KMS-11 (cell line): ENCODE measurements around the gene ABCA8.

Experiments
- H2AFZ ChIP-seq: fragments of 200-600 bp; sonication (generic); 2 replicates; pipeline ENCODE4 v1.6.1; 2016; ENCODE audit warnings: antibody characterized with exemption, mixed run types, low read depth
- H3K27ac ChIP-seq: fragments of 200-600 bp; sonication (generic); 2 replicates; pipeline ENCODE4 v1.6.1; 2016; ENCODE audit warnings: mild to moderate bottlenecking, mixed run types
- H3K27me3 ChIP-seq: fragments of 200-600 bp; sonication (generic); 2 replicates; pipeline ENCODE4 v1.6.1; 2017; ENCODE audit warnings: mild to moderate bottlenecking, low read depth, mixed run types, moderate library complexity; ENCODE audit not compliant: insufficient read depth
- H3K36me3 ChIP-seq: fragments of 200-600 bp; sonication (generic); 2 replicates; pipeline ENCODE4 v1.6.1; 2017; ENCODE audit warnings: mild to moderate bottlenecking, mixed run types; ENCODE audit not compliant: insufficient read depth
- H3K4me1 ChIP-seq: fragments of 200-600 bp; sonication (generic); 2 replicates; pipeline ENCODE4 v1.6.1; 2016; ENCODE audit warnings: mild to moderate bottlenecking, low read depth, mixed run types; ENCODE audit not compliant: poor library complexity, severe bottlenecking
- H3K4me2 ChIP-seq: fragments of 200-600 bp; sonication (generic); 2 replicates; pipeline ENCODE4 v1.7.0; 2016; ENCODE audit warnings: mild to moderate bottlenecking, mixed run types
- H3K4me3 ChIP-seq: fragments of 200-600 bp; sonication (generic); IDR thresholded peaks from 2 replicates; pipeline ENCODE4 v1.6.1; 2017; ENCODE audit warnings: low read depth, low read length, mixed read lengths; ENCODE audit not compliant: insufficient read depth
- H3K79me2 ChIP-seq: fragments of 200-600 bp; sonication (generic); 2 replicates; pipeline ENCODE4 v1.6.1; 2016; ENCODE audit warnings: low read depth, mixed run types; ENCODE audit not compliant: insufficient read depth
- H3K9ac ChIP-seq: fragments of 200-600 bp; sonication (generic); 2 replicates; pipeline ENCODE4 v1.6.1; 2016; ENCODE audit warnings: mild to moderate bottlenecking, mixed run types
- H4K20me1 ChIP-seq: fragments of 200-600 bp; sonication (generic); 2 replicates; pipeline ENCODE4 v1.6.1; 2016; ENCODE audit warnings: mild to moderate bottlenecking, mixed run types; ENCODE audit not compliant: insufficient read depth
- TF ChIP-seq, protein P1 (sequence below): fragments of 200-600 bp; sonication (generic); conservative IDR thresholded peaks from 2 replicates; pipeline ENCODE4 v1.6.1; 2017; ENCODE audit warnings: low read depth, mild to moderate bottlenecking, antibody characterized with exemption, low read length, moderate library complexity, mixed read lengths

ABCA8 gene

DNA sequence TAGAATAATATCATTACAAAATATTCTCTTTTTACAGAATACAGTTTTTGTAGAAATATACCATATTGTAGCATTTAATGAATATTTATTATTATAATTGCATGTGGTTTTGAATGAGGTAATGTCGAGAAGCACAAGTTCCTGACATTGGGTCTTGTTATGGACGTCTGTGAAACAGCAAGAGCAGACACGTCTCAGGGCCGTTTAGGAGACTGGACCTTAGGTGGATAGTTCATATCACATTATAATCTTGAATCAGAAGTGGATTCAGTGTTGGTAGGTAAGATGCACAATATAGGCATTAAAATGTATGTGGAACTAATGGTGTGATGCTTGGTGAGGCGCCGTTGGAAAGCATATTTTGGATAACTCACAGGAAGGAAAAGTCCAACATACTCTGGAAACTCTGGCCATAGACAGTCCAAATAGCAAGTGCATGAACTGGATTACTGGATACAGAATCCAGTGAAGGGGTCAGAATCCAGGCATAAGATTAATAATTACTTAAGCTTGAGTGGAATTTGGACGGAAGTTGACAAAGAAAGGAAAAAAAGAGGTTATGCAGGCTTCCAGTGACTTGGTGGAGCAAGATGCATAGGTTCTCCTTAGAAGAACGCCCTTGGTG is 17.2 kb downstream of the ABCA8 start:
- no peak overlapping the region for H3K4me2 ChIP-seq

DNA sequence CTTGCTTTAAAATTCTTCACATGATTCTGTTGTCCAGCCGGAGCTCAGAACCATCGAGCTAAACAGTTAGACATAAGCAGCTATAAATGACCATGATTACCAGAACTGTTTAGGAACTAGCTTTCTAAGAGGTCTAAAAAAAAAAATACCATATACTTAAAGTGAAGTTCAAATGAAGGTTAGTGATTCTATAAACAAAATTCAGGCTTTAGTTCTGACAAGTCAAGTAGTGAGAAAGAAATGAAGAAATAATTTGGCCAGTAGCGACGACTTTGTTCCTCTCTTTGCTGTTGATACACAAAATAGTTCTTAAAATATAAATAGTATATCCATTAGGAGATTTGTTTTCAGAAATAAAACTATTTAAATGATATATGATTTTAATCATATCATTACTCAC is 27.7 kb downstream of the ABCA8 start:
- H3K4me1 ChIP-seq: no peaks in the 10 kb centered on the region
- H3K9ac ChIP-seq: no peak overlapping the region
- no peaks in the 10 kb centered on the region for H4K20me1 ChIP-seq
- no peaks in the 10 kb centered on the region for H3K79me2 ChIP-seq
- H2AFZ ChIP-seq: no peak overlapping the region
- TF ChIP-seq, protein P1, sequence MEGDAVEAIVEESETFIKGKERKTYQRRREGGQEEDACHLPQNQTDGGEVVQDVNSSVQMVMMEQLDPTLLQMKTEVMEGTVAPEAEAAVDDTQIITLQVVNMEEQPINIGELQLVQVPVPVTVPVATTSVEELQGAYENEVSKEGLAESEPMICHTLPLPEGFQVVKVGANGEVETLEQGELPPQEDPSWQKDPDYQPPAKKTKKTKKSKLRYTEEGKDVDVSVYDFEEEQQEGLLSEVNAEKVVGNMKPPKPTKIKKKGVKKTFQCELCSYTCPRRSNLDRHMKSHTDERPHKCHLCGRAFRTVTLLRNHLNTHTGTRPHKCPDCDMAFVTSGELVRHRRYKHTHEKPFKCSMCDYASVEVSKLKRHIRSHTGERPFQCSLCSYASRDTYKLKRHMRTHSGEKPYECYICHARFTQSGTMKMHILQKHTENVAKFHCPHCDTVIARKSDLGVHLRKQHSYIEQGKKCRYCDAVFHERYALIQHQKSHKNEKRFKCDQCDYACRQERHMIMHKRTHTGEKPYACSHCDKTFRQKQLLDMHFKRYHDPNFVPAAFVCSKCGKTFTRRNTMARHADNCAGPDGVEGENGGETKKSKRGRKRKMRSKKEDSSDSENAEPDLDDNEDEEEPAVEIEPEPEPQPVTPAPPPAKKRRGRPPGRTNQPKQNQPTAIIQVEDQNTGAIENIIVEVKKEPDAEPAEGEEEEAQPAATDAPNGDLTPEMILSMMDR: no peak
- no peak overlapping the region for H3K4me3 ChIP-seq
- no peaks in the 10 kb centered on the region for H3K27me3 ChIP-seq
- no peaks in the 10 kb centered on the region for H3K36me3 ChIP-seq
- no peak overlapping the region for H3K27ac ChIP-seq
- no peak overlapping the region for H3K4me2 ChIP-seq

More for the DNA sequence above, 17.2 kb downstream of the ABCA8 start:
- no peaks in the 10 kb centered on the region for H4K20me1 ChIP-seq
- TF ChIP-seq, protein P1: no peak
- no peaks in the 10 kb centered on the region for H3K4me1 ChIP-seq
- H3K9ac ChIP-seq: no peak overlapping the region
- no peak overlapping the region for H2AFZ ChIP-seq
- no peaks in the 10 kb centered on the region for H3K27me3 ChIP-seq
- H3K27ac ChIP-seq: no peak overlapping the region
- H3K36me3 ChIP-seq: no peaks in the 10 kb centered on the region; the same call in 1 of the 2 replicates
- no peaks in the 10 kb centered on the region for H3K79me2 ChIP-seq
- no peak overlapping the region for H3K4me3 ChIP-seq

DNA sequence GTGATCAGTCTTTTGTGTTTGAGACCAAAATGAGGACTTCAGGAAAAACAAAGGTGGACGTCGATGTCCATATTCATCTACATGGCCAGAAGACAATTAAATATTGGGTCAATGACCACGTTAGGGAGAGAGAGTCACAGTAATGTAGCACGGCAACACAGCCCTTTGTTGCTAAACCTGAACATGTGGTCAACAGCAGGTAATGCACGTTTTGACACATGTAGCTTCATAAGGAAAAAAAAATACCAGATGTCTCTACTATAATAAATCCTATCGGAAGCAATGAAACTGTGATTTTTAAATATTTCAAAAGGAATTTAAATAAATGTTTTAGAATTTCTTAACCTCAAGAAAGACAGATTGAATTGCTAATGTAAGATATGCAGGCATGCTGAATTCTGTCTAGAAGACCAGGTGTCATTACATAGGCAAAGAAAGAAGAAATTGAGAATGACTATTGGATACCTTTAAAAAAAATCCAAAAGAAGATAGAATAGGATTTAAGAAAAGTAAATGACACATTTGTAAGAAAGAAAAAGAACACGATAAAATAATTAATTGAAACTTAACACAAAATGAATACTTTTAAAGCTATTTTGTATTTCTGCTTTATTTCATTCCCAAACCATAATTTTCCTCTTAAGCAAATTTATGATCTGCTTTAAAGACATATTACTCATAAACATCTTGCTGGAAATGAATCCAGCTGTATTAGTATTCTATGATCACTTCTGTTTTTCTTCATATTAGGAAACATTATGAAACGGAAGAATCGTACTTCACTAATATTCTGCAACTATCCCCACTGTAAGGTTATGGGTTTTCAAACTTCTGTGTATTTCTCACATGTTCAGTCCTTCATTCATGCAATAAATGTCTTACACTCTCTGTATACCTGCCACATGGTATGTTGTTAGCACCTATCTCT is 30.1 kb downstream of the ABCA8 start:
- H3K79me2 ChIP-seq: no peaks in the 10 kb centered on the region
- H3K27me3 ChIP-seq: no peaks in the 10 kb centered on the region
- TF ChIP-seq, protein P1: no peak
- H3K9ac ChIP-seq: no peak overlapping the region
- no peaks in the 10 kb centered on the region for H3K4me1 ChIP-seq
- no peaks in the 10 kb centered on the region for H4K20me1 ChIP-seq
- no peaks in the 10 kb centered on the region for H3K36me3 ChIP-seq
- no peak overlapping the region for H3K27ac ChIP-seq
- H3K4me2 ChIP-seq: no peak overlapping the region
- H3K4me3 ChIP-seq: no peak overlapping the region
- H2AFZ ChIP-seq: no peak overlapping the region

DNA sequence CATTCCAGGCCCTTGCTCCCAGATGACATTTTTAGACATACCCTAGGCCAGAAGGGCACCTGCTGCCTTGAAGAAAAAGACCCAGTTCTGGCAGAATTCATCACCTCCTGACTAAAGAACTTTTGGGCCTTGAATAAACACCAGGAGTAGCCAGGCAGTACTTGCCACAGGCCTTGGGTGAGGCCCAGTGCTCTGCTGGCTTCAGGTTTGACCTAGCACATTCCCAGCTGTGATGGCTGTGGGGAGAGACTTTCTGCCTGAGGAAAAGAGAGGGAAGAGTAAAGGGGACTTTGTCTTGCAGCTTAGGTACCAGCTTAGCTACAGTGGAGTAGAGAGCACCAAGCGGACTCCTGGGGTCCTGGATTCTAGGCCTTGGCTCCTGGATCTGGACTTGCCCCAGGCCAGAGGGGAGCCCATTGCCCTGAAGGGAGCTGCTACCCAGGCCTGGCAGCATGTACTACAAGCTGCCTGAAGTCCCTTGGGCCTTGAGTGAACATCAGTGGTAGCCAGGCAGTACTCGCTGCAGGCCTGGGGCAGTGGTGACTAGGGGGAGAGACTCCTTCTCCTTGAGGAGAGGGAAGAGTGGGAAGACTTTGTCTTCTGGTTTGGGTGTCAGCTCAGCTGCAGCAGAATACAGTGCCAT is 44.3 kb downstream of the ABCA8 start:
- Histone ChIP-seq H4K20me1 (no peaks in the 10 kb centered on the region), H3K4me3 (no peak overlapping the region), H3K36me3 (no peaks in the 10 kb centered on the region), H2AFZ (no peak overlapping the region), H3K79me2 (no peaks in the 10 kb centered on the region), H3K4me1 (no peaks in the 10 kb centered on the region), H3K9ac (no peak overlapping the region), H3K4me2 (no peak overlapping the region), H3K27me3 (no peaks in the 10 kb centered on the region), H3K27ac (no peak overlapping the region)
- TF ChIP-seq, protein P1: no peak
